Activated CD4-positive, alpha-beta T cell treated with anti-CD3 and anti-CD28 coated beads, Interleukin-2, amount 50 U/mL, for 4 hours (primary cell): ENCODE data around the gene MLLT3.

Experiments used
- DNase-seq, 2 experiments: peaks; one replicate each; pipeline ENCODE4 v3.0.0-alpha.2; 2020

The MLLT3 gene

DNA sequence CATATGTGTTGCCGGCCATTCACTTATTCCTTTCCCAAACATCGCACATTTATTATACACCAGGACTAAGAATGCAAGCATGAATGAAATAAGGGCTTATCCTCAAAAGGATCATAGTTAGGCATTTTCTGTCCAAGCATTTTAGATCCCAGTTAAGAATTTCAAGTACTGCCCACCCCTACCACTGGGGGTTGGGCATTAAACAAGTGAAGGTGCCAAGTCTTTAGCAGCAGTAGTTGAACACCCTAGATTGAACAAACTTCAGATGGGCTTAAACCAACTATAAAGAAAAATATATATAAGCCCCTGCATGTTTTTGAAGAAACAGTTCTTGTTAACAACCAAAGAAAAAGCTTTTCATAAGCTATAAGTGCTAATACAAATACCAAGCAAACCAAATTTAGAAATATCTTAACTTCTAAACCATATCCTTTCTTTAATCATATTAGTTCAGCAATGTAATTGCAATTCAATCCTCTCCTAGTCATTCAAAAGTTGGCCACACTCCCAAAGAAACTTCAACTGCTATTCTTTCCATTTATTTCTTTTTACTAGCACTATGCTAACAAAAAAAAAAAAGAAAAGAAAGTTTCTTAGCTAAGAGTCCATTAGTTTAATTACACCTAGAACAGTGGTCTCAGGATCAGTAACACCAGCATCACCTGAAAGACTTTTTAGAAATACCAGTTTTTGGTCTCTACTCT is 149.8 kb downstream of the MLLT3 start:
- DNase-seq = no peak

DNA sequence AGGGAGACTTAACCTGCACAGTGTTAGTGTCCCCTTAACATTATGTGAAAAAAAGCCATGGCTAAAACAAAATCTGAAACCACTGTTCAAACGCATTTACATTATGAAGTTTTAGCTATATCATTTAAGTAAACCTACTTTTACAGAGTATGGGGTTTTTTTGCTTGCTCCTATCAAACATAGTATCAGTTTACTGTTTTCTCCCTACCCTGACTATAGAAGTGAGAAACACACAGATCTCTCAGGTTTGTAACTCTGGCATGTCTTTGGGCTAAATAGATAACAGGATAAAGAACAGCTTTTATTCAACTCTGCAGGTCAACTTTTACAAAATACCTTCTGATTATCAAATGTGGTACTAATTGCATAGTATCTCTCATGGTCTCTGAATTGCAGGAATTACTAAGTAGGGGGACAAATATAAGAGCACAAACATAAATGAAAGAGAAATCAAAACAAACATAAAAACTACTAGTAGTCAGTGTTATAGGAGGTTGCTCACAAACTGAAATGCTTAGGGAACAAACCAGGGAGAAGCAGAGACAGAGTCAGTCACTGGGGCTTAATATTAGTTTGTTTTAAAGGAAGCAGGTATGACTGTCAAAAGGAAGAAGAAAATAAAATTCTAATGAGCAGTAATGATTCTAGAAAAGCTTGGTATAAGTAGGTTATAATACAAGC is 155.8 kb downstream of the MLLT3 start:
- DNase-seq = no peak

DNA sequence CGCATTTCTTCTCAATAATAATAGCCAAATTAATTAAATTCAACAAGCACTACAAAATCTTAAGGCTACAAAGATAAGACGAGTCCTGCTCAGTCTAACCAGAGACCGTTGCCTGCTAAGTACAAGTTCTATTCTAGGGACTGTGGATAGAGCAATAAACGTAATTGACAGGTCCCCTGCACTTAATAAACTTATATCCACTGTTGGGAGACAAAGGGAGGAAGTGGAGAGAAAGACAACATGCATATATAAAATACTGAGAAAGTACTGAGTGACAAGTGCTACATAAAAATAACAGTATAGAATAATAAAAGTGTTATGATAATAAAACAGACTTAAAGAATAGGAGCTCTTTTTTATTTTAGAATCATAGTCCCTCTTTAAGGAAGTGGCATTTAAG is 158.1 kb downstream of the MLLT3 start:
- no peak for DNase-seq

DNA sequence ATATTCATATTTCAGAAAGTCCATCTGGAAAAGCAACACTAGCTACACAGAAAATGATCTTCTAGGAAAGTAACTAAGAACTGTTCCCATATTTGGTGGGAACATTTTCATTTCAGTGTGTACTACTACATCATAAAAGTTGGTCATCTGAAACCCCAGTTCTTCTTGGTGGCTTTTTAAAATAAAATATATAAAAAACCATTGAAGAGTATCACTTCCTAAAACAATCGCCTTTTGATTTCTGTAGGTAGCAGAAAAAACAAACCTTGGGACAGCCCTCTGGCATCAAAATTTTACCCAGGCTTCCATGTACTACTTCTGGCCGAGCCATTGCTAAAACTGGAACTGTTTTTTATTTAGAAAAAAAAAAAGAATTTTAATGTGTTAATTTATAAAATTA is 158.5 kb downstream of the MLLT3 start:
- no peak for DNase-seq

DNA sequence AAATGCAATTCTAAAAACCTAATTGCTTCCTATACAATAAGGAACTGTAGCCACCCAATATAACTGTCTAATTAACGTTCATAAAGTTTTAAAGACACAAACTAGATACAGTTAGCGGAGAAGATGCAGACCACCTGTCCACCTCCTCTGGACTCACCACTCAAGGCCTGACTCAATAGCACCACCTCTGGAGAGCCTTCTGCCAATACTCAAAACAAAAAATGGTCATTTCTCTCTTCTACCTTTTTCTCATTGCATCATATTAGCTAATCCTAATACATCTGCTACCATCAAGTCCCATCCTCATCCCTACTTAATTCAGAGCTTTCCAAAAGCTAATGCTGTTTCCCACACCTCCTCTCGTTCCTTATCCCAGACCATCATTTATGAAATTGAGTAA is 159.9 kb downstream of the MLLT3 start:
- no peak for DNase-seq

DNA sequence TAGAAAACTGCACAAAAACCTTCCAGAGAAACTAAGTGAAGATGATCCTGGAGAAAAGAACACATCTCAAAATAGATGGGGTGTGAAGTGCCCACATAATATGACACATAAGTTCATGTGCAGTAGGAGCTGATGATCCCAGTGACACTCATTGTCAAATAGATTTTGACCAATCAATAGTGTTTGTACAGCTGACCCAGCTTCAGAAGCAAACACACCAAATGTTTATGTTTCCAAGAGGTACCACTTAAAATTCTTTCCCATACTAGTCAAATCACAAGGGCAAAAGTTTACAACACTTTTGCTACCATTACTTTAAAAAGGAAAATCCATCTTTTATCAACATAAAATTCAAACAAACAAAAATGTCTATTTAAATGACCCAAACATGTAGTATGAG is 175.0 kb downstream of the MLLT3 start:
- no peak for DNase-seq

DNA sequence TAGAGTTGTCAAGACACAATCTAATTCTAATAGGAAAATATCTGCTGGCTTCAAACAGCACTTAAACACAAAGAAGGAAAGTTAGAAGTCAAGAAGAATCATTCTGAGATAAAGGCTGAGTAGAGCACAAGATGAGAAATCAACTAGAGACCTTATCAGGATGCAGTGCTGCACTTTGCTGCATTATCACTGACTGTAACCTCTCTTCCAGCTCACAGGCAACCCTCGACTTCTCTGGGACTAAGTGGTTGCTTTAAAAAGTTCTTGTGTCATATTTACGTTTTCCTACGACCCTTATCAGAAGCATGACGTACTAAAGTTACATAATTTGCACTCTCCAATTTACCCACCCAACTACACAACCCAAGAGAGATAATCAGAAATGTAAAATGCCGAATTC is 176.1 kb downstream of the MLLT3 start:
- DNase-seq = no peak

DNA sequence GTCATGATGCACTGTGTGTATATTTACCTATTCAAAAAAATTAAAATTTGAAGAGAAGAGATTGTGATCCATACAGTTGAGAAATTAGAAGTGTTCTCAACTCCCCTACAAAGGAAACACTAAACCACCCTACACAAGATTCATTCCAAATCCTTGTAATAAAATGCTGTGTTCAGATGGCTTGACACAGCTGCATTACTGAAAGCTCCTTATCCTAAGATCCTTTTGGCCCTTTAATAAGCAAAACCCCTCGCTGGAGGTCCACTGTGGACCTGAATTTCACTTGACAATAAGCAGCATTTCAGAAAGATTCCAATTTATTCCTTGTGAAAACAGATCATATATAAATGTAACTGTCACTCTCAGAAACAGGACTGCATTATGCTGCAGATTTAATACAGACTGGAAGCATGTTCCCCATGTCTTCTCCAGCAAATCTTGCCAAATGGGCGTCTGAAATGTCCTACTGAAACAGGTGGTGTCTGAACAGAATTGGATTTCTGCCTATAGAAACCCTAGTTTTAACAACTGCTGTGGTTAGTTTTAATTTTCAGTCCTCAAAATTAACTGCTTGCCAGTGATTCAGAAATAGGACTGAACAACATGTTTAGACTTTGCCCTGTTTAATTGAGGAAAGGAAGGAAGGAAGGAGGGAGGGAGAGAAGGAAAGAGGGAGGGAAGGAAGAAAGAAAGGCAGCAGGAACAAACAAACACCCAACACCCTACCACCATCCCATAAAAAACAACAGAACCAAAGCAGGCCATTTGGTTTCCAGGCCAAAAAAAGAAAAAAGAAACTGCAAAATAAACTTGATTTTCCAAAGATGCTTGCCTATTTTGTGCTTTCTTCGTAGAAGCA is 179.6 kb downstream of the MLLT3 start:
- DNase-seq = no peak

DNA sequence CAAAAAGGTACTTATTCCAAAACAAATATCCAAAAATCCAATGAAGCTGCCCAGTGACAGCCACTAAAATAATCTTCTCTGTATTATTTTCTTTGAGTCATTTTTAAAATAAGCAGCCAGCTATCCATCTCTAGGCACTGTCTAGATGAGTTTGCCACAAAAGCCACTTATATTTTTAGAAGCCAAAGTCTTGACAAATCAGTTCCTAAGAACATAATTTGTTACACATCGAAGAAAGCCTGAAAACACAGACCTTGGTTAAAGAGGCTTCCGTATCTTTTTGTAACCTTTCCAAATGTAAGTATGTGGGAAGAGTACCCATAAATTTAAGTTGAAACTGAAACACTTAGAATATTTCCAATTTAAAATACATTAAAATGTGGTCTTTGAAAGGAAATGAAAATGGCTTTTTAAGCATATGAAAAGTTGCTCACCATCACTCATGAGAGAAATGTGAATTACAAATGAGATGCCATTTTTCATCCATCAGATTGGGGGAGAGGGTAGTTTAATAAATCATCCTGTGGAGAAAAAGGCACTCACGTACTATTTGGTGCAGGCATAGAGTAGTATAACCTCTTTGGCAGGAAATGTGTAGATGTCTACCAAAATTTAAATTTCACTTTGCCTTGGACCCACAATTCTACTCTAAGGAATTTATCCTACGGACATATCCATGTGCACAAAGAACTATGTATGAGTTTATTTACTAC is 180.4 kb downstream of the MLLT3 start:
- DNase-seq = no peak

DNA sequence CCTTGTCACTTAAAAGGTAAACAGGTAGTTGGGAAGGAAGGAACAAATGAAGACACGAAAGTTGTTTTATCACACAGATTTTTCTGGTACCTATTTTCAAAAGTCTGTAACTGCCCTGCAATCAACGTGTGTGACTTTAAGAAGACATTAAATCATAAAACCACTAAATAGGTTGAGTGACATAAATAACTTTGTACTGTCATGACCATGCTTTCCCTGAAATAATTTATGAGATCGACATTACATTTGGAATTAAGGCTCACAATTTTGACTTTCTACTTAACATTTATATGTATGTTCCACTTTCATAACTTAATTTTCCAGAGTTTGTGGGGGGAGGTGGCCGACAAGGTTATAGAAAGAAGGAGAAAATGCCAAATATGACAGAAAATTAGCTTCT is 181.1 kb downstream of the MLLT3 start:
- no peak for DNase-seq

DNA sequence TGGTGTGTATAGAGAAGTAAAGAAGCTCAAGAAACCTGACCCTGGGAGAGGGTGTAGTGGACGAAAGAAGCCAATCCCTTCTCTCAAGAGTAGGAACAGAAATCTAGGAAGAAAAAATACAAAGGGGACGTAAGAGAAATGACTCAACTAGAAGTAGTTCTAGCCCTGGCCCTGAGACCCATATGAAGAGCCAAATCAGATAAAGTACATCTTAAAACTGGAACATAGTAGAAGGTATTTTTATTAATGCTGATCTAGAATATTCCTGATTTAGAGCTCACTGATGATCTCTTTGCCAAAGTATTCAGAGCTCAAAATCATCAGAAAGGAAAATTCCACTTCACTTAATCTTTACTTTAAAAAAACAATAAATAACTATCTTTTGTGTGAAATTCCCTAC is 184.8 kb downstream of the MLLT3 start:
- no peak for DNase-seq

DNA sequence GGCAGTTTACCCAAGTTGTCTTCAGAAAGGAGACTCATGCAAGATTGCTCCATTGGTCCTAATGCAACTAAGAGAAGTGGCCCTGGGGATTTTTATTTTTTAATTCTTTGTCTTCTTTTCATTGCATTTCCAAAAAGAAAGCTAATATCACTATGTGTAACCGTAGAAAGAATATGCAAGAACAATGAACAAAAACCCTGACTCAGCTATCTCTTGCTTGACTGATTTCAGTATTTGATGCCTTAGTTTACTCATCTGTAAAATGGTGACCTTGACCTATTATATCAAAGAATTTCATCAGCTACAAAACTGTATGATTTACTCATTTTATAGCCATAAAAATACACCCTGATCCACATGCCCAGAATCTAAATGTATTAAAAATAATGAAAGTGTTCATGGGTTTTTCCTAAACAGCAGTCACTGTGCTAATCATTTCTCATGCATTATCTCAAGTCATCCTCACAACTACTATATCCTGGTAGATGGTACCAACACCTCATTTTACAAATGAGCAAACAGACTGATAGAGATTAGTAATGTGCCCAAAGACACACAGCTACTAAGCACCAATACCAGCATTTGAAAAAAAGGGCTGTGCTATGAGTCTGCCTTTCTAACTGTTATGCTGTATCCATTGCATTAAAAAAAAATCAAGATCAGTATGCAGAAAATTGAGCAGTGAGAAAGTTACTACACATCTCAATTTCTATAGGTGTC is 185.7 kb downstream of the MLLT3 start:
- DNase-seq = no peak

DNA sequence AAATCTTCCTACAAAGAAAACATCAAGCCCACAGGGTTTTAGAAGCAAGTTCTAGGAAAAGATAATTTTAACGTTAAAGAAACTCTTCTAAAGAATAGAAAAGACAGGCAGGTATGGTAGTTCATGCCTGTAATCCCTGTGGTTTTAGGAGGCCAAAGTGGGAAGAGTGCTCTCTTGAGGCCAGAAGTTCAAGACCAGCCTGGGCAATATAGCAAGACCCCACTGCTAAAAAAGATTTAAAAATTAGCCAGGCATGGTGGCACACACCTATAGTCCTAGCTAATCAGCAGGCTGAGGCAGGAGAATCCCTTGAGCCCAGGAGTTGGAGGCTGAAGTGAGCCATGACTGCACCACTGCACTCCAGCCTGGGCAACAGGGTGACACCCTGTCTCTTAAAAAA is 193.3 kb downstream of the MLLT3 start:
- DNase-seq = no peak

DNA sequence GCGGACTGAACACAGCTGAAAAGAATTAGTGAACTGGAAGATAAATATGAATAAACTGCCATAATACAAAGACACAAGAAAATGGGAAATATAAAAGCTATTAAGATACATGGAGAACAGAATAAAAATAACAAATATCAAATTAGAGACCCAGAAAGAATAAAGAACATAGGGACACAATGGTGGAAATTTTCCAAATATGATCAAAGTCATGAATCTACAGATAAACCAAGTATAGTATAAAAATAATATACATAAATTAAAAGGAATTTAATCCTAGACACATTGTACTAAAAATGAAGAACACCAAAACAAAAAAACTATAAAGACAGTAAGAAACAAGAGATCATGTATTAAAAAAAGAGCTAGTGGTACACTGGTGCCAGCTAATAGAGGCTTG is 194.9 kb downstream of the MLLT3 start:
- DNase-seq = no peak

DNA sequence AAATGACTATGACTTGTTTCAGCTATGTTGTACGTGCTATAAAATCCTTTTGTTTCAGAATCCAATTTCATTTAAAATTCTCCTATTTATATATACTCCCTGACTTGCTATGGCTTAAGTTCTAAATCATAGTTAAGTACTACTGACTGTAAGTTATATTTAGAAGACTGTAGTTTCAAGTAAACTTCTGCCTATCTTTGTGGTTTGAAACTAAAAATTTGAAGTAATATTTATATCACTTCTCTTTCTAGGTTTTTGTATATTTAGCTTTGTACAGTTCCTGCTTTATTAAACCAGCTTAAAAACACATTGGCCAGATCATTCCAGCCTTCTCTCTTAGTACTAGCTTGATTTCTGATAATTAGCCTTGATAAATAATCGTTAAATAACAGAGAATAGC is 196.3 kb downstream of the MLLT3 start:
- no peak for DNase-seq

DNA sequence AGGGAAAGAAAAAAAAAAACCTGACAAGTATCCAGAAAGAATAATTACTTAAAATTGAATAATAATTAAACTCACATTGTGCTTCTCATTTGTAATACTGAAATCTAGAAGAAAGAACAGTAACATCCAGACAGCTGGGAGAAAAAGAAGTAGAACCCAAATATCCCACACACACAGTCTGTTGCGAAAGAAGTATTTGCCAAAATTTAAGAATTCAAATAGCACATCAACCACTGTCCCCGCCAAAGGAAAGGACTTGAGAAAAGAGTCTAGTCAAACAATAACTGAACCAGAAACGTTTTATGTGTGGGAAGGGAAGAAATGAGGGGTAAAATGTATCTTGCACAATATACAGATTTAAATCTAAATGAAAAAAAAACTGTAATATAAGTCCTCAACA is 202.8 kb downstream of the MLLT3 start:
- DNase-seq = no peak

DNA sequence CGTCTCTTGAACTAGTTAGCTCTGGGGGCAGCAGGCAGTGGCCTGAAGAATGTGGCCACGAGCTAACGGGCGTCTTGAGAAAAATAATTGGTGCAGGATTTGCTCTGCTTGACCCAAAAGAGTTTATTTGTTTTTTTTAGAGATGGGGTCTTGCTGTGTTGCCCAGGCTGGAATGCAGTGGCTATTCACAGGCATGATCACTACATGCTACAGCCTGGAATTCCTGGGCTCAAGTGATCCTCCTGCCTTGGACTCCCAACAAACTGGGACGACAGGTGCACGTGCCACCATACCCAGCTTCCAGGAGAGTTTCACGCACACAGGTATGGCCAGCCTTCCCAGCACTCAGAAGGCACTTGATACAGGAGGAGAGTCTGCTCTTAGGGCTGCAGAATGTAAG is 203.8 kb downstream of the MLLT3 start:
- DNase-seq = no peak

DNA sequence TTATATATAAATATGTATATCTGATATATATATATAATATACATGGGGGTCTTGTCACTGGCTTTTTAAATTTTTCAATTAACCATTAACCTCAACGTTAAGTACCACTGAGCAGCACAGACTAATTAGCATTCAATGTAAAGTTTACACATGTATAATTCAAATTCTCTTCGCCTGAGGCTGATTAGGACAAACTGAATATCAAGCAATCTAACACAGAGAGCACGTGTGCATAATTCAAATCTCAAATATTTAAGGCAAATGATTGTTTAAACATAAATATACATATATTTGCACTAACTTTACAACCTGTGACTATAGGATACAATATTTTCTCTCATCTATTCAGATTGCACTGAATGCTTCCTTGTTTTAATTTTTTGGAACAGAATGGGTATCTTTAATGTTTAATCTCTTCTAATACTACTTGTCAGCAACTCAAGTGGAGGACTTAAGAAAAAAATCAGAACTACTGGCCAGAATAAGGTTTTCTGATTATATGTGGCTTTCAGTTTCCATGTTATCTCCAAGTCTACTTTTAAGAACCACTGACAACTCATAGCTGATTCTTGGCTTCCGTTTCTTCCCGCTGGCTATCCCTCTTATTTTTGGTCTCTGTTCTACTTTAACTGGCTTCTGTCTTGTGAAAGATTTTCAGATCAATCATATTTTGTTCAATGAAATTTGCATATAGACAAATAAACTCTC is 204.8 kb downstream of the MLLT3 start:
- no peak for DNase-seq

DNA sequence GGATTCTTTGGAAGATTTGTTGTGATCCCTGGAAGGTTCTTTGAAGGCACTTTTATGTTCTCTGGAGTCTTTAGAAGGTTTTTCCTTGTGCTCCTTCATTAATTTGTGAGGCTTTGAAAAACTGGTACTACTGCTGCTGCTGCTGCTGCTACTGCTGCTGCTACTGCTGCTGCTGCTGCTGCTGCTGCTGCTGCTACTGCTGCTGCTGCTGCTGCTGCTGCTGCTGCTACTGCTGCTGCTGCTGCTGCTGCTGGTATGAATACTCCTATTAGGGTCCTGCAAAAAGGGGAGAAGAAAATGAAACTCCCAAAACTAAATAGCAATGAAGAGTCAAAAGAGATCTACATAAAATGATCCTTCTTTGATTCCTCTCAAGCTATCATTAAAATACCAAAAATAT is 208.1 kb downstream of the MLLT3 start:
- DNase-seq = no peak

DNA sequence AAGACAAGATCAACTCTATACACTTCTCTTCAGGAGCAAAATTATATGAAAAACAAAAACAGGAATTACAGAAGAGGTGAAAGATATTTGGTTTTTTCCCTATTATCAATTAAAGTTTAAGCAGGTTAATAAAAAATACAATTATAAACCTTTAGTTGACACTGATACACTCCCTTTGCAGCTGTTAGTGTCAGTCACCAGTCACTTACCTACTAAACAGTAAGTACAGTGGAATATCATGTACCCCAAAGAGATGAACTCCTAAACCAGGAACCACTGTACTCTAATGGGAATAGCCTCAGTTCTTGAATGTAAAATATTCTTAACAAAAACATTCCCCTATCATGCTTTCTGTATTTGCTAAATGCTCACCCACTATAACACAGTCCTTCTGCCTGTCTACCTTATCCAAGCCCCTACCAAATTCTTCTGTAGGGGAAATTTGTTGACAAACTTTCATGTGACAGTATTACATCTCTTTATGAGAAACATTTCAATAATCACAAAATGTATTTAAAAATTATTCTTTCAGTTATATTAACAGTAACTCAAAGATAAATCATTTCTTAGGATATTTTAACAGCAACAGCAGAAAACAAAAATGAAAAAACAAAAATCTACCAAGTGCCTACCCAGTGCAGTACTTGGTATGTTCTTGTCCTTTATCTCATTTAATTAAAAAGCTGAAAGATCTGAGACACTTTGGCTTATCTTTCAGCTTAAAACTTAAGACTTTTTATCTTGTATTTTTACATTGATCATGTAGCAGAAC is 212.8 kb downstream of the MLLT3 start:
- no peak for DNase-seq

DNA sequence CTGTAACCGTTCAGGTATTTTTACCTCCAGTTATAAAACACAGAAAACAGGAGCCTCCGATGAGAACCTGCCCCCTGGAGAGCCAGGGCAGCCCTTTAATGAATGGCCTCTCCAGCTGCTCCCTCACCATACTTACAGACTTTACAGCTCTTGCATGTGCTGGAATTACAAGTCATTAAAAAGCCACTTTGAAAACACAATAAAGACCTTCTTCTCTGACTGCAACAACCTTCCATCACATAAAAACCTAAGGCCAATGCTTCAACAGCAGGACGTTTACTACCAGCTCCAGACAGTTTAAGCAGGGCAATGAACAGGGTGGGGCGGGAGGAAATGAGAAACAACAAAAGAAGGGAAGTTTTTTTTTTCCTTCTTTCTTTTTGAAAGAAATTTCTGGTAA is 213.8 kb downstream of the MLLT3 start:
- DNase-seq = no peak
